Limb (tissue), 2 donors: ENCODE measurements around the gene DDX39B.
"Not testable (repeated sequence)": the region's sequence is repeated elsewhere in the genome, so short reads cannot be mapped to it uniquely, and the experiment has no call there.

ENCODE experiments used
- DNase-seq, 2 donors: peaks; one replicate each; pipeline ENCODE4 v3.0.0-alpha.2; 2016; ENCODE audit errors: extremely low spot score in 2 of 2

Gene DDX39B

GRCh38 chr6:31541658-31542521 lies at the start of gene DDX39B:
Gene DDX39B (minus strand): TSS chr6:31542003. CDS start chr6:31540532, 1,471 bp downstream.
- DNase-seq: peak; percentile 94 to 97

- DNase-seq: not testable (repeated sequence)
Measured at GRCh38 chr6:31590691-31591090, 48.9 kb upstream of the DDX39B start.

- DNase-seq: no peak
Measured at GRCh38 chr6:31588871-31589650, 47.3 kb upstream of the DDX39B start.

- DNase-seq: peak in 1 of 2 donors; percentile 42
Measured at GRCh38 chr6:31587791-31588777, 46.3 kb upstream of the DDX39B start.

GRCh38 chr6:31586599-31587281 lies 44.9 kb upstream of the DDX39B start:
- DNase-seq: no peak

GRCh38 chr6:31586008-31586407 lies 44.2 kb upstream of the DDX39B start, which contains the start of gene LST1:
Gene LST1 (plus strand): TSS chr6:31586277. CDS start chr6:31587300, 1,023 bp downstream.
- DNase-seq: no peak

GRCh38 chr6:31585491-31585890 lies 43.7 kb upstream of the DDX39B start:
- no peak for DNase-seq

- no peak for DNase-seq
Measured at GRCh38 chr6:31582230-31582643, 40.4 kb upstream of the DDX39B start, which contains the start of gene LTB. Gene LTB (minus strand): TSS chr6:31582424. CDS start chr6:31582417, 7 bp downstream.

GRCh38 chr6:31581434-31582229 lies 39.8 kb upstream of the DDX39B start:
- peak in 1 of 2 donors; percentile 45 for DNase-seq

GRCh38 chr6:31580807-31581433 lies 39.1 kb upstream of the DDX39B start:
- peak; percentile 85 to 93 for DNase-seq

- DNase-seq: no peak
Measured at GRCh38 chr6:31580438-31580740, 38.6 kb upstream of the DDX39B start.

GRCh38 chr6:31579546-31580437 lies 38.0 kb upstream of the DDX39B start:
- DNase-seq: no peak

GRCh38 chr6:31579119-31579505 lies 37.3 kb upstream of the DDX39B start:
- no peak for DNase-seq

GRCh38 chr6:31578184-31579118 lies 36.6 kb upstream of the DDX39B start:
- no peak for DNase-seq

- DNase-seq: no peak
Measured at GRCh38 chr6:31577579-31577966, 35.8 kb upstream of the DDX39B start.

GRCh38 chr6:31576897-31577578 lies 35.2 kb upstream of the DDX39B start:
- DNase-seq: no peak
